ENCODE data around the gene LCN1.

- no peak for TF ChIP-seq POLR2A (IDR thresholded peaks at IDR 0.05)
- TF ChIP-seq, protein P1, sequence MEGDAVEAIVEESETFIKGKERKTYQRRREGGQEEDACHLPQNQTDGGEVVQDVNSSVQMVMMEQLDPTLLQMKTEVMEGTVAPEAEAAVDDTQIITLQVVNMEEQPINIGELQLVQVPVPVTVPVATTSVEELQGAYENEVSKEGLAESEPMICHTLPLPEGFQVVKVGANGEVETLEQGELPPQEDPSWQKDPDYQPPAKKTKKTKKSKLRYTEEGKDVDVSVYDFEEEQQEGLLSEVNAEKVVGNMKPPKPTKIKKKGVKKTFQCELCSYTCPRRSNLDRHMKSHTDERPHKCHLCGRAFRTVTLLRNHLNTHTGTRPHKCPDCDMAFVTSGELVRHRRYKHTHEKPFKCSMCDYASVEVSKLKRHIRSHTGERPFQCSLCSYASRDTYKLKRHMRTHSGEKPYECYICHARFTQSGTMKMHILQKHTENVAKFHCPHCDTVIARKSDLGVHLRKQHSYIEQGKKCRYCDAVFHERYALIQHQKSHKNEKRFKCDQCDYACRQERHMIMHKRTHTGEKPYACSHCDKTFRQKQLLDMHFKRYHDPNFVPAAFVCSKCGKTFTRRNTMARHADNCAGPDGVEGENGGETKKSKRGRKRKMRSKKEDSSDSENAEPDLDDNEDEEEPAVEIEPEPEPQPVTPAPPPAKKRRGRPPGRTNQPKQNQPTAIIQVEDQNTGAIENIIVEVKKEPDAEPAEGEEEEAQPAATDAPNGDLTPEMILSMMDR (IDR thresholded peaks at IDR 0.05) = peak in 2 of 6 experiments; percentile 11 to 24
These were observed 40.3 kb upstream of the LCN1 start for GRCh38 chr9:135480940-135481310.

Measured in esophagus squamous epithelium (tissue), 4 donors.